Transverse colon (tissue), 3 donors: ENCODE data around the gene USP2.

ENCODE experiments used
- POLR2A ChIP-seq: fragments of 450-650 bp; IDR thresholded peaks from one replicate; pipeline ENCODE4 v1.6.1; 2016; ENCODE audit warnings: antibody characterized with exemption, mild to moderate bottlenecking, moderate library complexity
- TF ChIP-seq, protein P1 (sequence below), 5 experiments: fragments of 200-600 bp in 3 of 5; fragments of 450-650 bp in 2 of 5; sonication (generic) in 3 of 5; IDR thresholded peaks; 1 replicate in 2 of 5; 2 replicates in 3 of 5; pipeline ENCODE4 v1.5.1; 2016 to 2017; ENCODE audit warnings: antibody characterized with exemption in 5 of 5, inconsistent platforms in 3 of 5, mild to moderate bottlenecking in 2 of 5, moderate library complexity in 1 of 5

DNA sequence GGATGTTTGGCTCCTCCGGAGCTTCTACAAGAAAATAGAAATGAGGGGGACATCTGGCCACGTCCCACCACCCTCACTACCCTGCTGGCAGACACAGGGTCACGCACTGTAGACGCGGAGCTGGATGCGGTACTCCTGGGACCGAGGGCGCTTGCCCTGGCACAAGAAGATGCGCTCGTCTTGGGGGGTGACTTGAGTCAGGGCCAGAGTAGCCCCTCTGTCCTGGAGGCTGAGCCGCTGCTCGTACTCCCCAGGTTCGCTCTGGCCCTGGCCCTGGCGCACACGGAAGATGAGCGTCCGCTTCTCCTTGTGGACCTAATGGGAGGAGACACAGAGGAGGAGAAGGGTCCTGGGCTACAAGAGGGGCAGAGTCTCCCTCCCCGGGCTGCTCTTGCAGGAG, 66.8 kb downstream of the USP2 start:
- TF ChIP-seq, protein P1, sequence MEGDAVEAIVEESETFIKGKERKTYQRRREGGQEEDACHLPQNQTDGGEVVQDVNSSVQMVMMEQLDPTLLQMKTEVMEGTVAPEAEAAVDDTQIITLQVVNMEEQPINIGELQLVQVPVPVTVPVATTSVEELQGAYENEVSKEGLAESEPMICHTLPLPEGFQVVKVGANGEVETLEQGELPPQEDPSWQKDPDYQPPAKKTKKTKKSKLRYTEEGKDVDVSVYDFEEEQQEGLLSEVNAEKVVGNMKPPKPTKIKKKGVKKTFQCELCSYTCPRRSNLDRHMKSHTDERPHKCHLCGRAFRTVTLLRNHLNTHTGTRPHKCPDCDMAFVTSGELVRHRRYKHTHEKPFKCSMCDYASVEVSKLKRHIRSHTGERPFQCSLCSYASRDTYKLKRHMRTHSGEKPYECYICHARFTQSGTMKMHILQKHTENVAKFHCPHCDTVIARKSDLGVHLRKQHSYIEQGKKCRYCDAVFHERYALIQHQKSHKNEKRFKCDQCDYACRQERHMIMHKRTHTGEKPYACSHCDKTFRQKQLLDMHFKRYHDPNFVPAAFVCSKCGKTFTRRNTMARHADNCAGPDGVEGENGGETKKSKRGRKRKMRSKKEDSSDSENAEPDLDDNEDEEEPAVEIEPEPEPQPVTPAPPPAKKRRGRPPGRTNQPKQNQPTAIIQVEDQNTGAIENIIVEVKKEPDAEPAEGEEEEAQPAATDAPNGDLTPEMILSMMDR (IDR thresholded peaks at IDR 0.05), result no peak
- TF ChIP-seq POLR2A, result no peak
